OCI-LY3 (cell line): ENCODE measurements around the gene RPN2.

Experiments
- H2AFZ ChIP-seq: fragments of 200-600, 300-600 bp; shearing (Covaris generic); 2 replicates; pipeline ENCODE4 v1.6.0; 2014; ENCODE audit warnings: antibody characterized with exemption, low read depth, low read length
- H3K27ac ChIP-seq: fragments of 200-600, 300-600 bp; sonication (generic); 2 replicates; pipeline ENCODE4 v1.5.1; 2014; ENCODE audit warnings: mild to moderate bottlenecking, low read length, moderate library complexity, mixed read lengths
- H3K27me3 ChIP-seq: fragments of 200-600, 300-600 bp; sonication (generic); 2 replicates; pipeline ENCODE4 v1.6.1; 2014; ENCODE audit warnings: low read depth, low read length, mixed read lengths
- H3K36me3 ChIP-seq: fragments of 200-600, 300-600 bp; sonication (generic); replicated peaks from 2 replicates; pipeline ENCODE3; 2014; ENCODE audit warnings: low read depth, low read length, mixed read lengths
- H3K4me1 ChIP-seq: fragments of 300-600, 200-600 bp; sonication (generic); 2 replicates; pipeline ENCODE4 v1.6.1; 2014; ENCODE audit warnings: low read length, mixed read lengths
- H3K4me2 ChIP-seq: fragments of 200-600, 300-600 bp; sonication (generic); 2 replicates; pipeline ENCODE4 v1.6.1; 2014; ENCODE audit warnings: low read length, mixed read lengths
- H3K4me3 ChIP-seq: fragments of 300-600, 200-600 bp; sonication (generic); 2 replicates; pipeline ENCODE4 v1.5.1; 2014; ENCODE audit warnings: antibody characterized with exemption, mild to moderate bottlenecking, low read length, moderate library complexity
- H3K79me2 ChIP-seq: fragments of 300-600, 200-600 bp; shearing (Covaris generic); 2 replicates; pipeline ENCODE4 v1.6.1; 2014; ENCODE audit warnings: mild to moderate bottlenecking, low read length, mixed read lengths
- H3K9ac ChIP-seq: fragments of 300-600, 200-600 bp; shearing (Covaris generic); 2 replicates; pipeline ENCODE4 v1.6.0; 2014; ENCODE audit warnings: mild to moderate bottlenecking, low read length, moderate library complexity
- H3K9me3 ChIP-seq: fragments of 200-600, 300-600 bp; shearing (Covaris generic); 2 replicates; pipeline ENCODE4 v1.6.1; 2014; ENCODE audit warnings: low read length, mixed read lengths; ENCODE audit not compliant: insufficient read depth
- H4K20me1 ChIP-seq: fragments of 200-600, 300-600 bp; sonication (generic); 2 replicates; pipeline ENCODE4 v1.6.1; 2016; ENCODE audit warnings: low read length, mixed read lengths; ENCODE audit not compliant: insufficient read depth
- CTCF ChIP-seq: fragments of 200-600, 300-600 bp; sonication (generic); IDR thresholded peaks from 2 replicates; pipeline ENCODE4 v1.5.1; 2014; ENCODE audit warnings: antibody characterized with exemption, low read length, low read depth
- EZH2phosphoT487 ChIP-seq: fragments of 200-600 bp; shearing (Covaris generic); IDR thresholded peaks from 2 replicates; pipeline ENCODE4 v1.6.1; 2018; ENCODE audit warnings: antibody characterized with exemption, mixed run types, low read depth

Gene RPN2

GRCh38 chr20:37202267-37202943 is 23.3 kb downstream of the RPN2 start:
- no peak overlapping the region for H3K9ac ChIP-seq
- no peak overlapping the region for H3K27ac ChIP-seq
- H3K4me2 ChIP-seq, result no peak overlapping the region
- H3K79me2 ChIP-seq, result peaks cover 28% of the 10 kb centered on the region
- H3K4me1 ChIP-seq, result no peaks in the 10 kb centered on the region
- peaks cover 82% of the 10 kb centered on the region for H3K36me3 ChIP-seq
- H3K4me3 ChIP-seq, result no peak overlapping the region
- H3K9me3 ChIP-seq, result no peaks in the 10 kb centered on the region
- TF ChIP-seq CTCF (peak; percentile 91), EZH2phosphoT487 (no peak)
- H4K20me1 ChIP-seq, result peaks cover 19% of the 10 kb centered on the region
- H3K27me3 ChIP-seq, result no peaks in the 10 kb centered on the region
- H2AFZ ChIP-seq, result no peak overlapping the region

- Histone ChIP-seq H4K20me1 (peaks cover 7% of the 10 kb centered on the region; the same call in 1 of the 2 replicates), H3K27me3 (no peaks in the 10 kb centered on the region), H2AFZ (no peak overlapping the region), H3K36me3 (peaks cover 81% of the 10 kb centered on the region), H3K9me3 (no peaks in the 10 kb centered on the region), H3K4me3 (no peak overlapping the region), H3K79me2 (peaks cover 12% of the 10 kb centered on the region; the same call in 1 of the 2 replicates), H3K4me1 (no peaks in the 10 kb centered on the region), H3K4me2 (no peak overlapping the region), H3K9ac (no peak overlapping the region), H3K27ac (no peak overlapping the region)
- TF ChIP-seq EZH2phosphoT487 (no peak), CTCF (no peak)
Observed at GRCh38 chr20:37204056-37204455, 24.9 kb downstream of the RPN2 start.

- Histone ChIP-seq H2AFZ (no peak overlapping the region), H3K27me3 (no peaks in the 10 kb centered on the region), H3K4me1 (no peaks in the 10 kb centered on the region), H3K9me3 (no peaks in the 10 kb centered on the region), H3K27ac (no peak overlapping the region), H3K4me3 (no peak overlapping the region), H3K4me2 (no peak overlapping the region), H4K20me1 (0 out of 2 replicates have a peak, but pooled peaks cover 3% of the 10 kb centered on the region), H3K36me3 (peaks cover 84% of the 10 kb centered on the region), H3K9ac (no peak overlapping the region), H3K79me2 (peaks cover 10% of the 10 kb centered on the region; the same call in 1 of the 2 replicates)
- no peak for TF ChIP-seq CTCF
- TF ChIP-seq EZH2phosphoT487, result no peak
Observed at GRCh38 chr20:37205130-37205529, 26.0 kb downstream of the RPN2 start.

- peaks cover 78% of the 10 kb centered on the region for H3K36me3 ChIP-seq
- H3K4me2 ChIP-seq, result no peak overlapping the region
- no peak overlapping the region for H3K4me3 ChIP-seq
- no peaks in the 10 kb centered on the region for H3K27me3 ChIP-seq
- TF ChIP-seq CTCF (no peak), EZH2phosphoT487 (no peak)
- H3K79me2 ChIP-seq, result peaks cover 4% of the 10 kb centered on the region; the same call in 1 of the 2 replicates
- H3K9me3 ChIP-seq, result no peaks in the 10 kb centered on the region
- 0 out of 2 replicates have a peak, but pooled peaks cover 3% of the 10 kb centered on the region for H4K20me1 ChIP-seq
- H3K27ac ChIP-seq, result no peak overlapping the region
- no peak overlapping the region for H2AFZ ChIP-seq
- H3K4me1 ChIP-seq, result no peaks in the 10 kb centered on the region
- no peak overlapping the region for H3K9ac ChIP-seq
Observed at GRCh38 chr20:37205794-37206193, 26.7 kb downstream of the RPN2 start.
